ENCODE results near the gene MAPK8IP3.

The MAPK8IP3 gene

GRCh38 chr16:1781254-1781653, 75.3 kb downstream of the MAPK8IP3 start:
- TF ChIP-seq RAD21 (IDR thresholded peaks at IDR 0.05; ENCODE audit: low read depth): no peak

DNA sequence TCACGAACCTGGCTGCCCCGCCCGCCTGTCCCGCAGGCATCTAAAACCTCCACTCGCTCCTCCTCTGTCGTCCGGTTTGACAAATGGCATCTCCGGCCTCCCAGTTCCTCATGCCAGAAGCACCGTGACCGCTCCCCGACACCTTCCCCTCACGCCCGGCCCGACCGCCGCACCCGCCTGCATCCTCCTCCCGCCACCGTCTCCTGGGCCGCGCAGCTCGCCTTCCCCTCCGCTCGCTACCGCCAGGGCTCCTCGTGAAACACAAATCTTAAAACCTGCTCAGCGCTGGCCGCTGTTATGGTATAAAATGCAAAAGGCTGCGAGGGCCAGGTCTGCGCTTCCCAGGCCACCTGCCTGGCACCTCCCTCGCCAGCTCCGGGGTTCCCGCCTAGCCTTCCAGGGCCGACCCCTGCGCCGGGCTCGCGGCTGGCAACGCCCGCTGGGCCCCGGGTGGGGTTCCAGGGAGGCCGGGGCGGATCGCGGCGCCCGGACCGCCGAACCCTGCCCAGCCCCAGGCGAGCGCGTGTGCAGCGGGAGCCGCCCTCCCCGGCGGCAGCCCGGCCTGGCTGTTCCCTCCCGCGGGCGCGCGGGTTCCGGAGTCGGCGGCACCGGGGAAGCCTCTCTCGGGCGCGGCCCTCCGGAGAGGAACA, 75.9 kb downstream of the MAPK8IP3 start:
- TF ChIP-seq CEBPB (IDR thresholded peaks at IDR 0.05) (no peak), ZBTB7A (IDR thresholded peaks at IDR 0.05; ENCODE audit: low read depth) (peak; percentile 30; the same call in 1 of the 2 replicates), TEAD4 (IDR thresholded peaks at IDR 0.05) (0 out of 2 replicates have a peak, but pooled peaks have one; percentile 19), MAX (IDR thresholded peaks at IDR 0.05) (peak; percentile 35)

DNA sequence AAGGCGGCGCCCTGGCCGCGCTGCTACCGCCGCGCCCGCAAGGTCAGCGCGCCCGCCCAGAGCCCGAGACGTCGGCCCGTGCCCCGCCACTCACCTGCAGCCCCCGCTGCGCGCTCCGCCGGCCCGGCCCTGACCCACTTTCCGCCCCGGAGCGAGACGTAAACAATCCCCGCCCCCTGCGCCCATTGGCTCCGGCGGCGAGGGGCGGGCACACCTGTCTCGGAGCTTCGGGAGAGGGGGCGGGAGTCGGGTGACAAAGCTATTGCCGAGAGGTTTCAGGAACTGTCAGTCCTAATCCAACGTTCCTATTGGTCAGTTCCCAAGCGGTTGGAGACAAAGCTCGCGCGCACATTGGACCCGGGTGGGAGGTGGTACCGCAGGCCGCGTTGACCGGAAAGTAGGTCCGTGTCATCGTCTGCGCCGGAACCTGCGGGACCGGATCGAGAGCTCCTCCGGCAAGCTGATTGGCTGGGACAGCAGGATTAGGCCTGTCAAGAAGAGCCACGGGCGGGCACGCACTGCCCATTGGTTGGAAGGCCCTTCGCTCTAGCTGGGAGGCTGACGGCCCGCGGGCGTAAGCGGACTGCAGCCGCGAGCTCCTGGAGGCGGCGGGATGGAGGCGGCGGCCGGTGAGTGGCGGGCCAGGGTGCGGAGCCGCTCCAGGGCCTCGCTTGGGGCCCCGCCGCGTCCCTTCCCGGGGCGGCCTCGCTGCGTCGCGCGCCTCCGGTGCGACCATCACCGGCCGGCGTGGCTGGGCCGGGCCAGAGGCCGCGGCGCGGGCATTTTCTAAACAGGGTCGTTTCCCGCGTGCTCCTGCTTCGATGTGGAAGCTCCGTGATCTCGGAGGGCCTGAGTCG, 76.6 kb downstream of the MAPK8IP3 start, which contains the start of the genes NUBP2 and SPSB3:
TSS of gene NUBP2 (plus strand) at position 553 of the 857 bp plus-strand sequence. CDS start at position 614, 61 bp downstream.
TSS of gene SPSB3 (minus strand) at position 164 of the 857 bp plus-strand sequence. CDS start 1,088 bp downstream, outside the sequence.
- TF ChIP-seq MAX (IDR thresholded peaks at IDR 0.05) (peak; percentile 62), TEAD4 (IDR thresholded peaks at IDR 0.05) (peak; percentile 27; the same call in 1 of the 2 replicates), CREB1 (IDR thresholded peaks at IDR 0.05; ENCODE audit: low read depth) (peak; percentile 95), YY1 (IDR thresholded peaks at IDR 0.05; ENCODE audit: low read depth) (no peak; the same call in 1 of the 2 replicates), CEBPB (IDR thresholded peaks at IDR 0.05) (no peak), REST (IDR thresholded peaks at IDR 0.05; ENCODE audit: low read depth) (no peak), TAF1 (IDR thresholded peaks at IDR 0.05; ENCODE audit: low read depth) (peak; percentile 50; the same call in 1 of the 2 replicates), TCF12 (IDR thresholded peaks at IDR 0.05; ENCODE audit: low read depth) (peak; percentile 37; the same call in 1 of the 2 replicates), FOXM1 (IDR thresholded peaks at IDR 0.05; ENCODE audit: borderline replicate concordance, low read depth) (0 out of 2 replicates have a peak, but pooled peaks have one; percentile 21)
- TF ChIP-seq, protein P1, sequence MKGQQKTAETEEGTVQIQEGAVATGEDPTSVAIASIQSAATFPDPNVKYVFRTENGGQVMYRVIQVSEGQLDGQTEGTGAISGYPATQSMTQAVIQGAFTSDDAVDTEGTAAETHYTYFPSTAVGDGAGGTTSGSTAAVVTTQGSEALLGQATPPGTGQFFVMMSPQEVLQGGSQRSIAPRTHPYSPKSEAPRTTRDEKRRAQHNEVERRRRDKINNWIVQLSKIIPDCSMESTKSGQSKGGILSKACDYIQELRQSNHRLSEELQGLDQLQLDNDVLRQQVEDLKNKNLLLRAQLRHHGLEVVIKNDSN (IDR thresholded peaks at IDR 0.05): no peak; the same call in 1 of the 2 replicates

GRCh38 chr16:1784977-1785845, 79.2 kb downstream of the MAPK8IP3 start:
- TF ChIP-seq, protein P1 (IDR thresholded peaks at IDR 0.05): no peak
- TF ChIP-seq TAF1 (IDR thresholded peaks at IDR 0.05; ENCODE audit: low read depth): no peak
- no peak for TF ChIP-seq EGR1 (IDR thresholded peaks at IDR 0.05)
- TF ChIP-seq REST (IDR thresholded peaks at IDR 0.05; ENCODE audit: low read depth): no peak
- no peak for TF ChIP-seq CREB1 (IDR thresholded peaks at IDR 0.05; ENCODE audit: low read depth)
- TF ChIP-seq YY1 (IDR thresholded peaks at IDR 0.05; ENCODE audit: low read depth): no peak
- TF ChIP-seq FOXM1 (IDR thresholded peaks at IDR 0.05; ENCODE audit: borderline replicate concordance, low read depth): no peak
- no peak for TF ChIP-seq EP300 (IDR thresholded peaks at IDR 0.05; ENCODE audit: borderline replicate concordance)
- TF ChIP-seq TEAD4 (IDR thresholded peaks at IDR 0.05): no peak
- TF ChIP-seq CEBPB (IDR thresholded peaks at IDR 0.05): no peak
- TF ChIP-seq TCF12 (IDR thresholded peaks at IDR 0.05; ENCODE audit: low read depth): no peak
- no peak for TF ChIP-seq MAX (IDR thresholded peaks at IDR 0.05)
- TF ChIP-seq RAD21 (IDR thresholded peaks at IDR 0.05; ENCODE audit: low read depth): no peak
- TF ChIP-seq NFIC (IDR thresholded peaks at IDR 0.05): no peak
- no peak for TF ChIP-seq ZBTB7A (IDR thresholded peaks at IDR 0.05; ENCODE audit: low read depth)

DNA sequence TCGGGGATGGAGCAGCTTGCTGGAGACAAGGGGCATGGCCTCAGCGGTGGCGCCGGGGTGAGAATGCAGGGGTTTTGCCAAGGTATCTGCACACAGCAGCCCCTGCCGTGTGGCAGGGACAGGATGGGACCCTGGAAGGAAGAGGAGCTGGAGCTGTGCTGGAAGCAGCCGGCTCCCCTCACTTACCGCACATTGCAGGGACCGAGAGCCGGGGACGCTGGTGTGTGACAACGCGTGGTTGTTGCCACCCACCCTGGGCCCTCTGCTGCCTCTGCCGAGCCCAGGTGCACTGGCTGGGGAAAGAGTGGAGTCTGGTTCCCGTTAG, 79.8 kb downstream of the MAPK8IP3 start:
- no peak for TF ChIP-seq YY1 (IDR thresholded peaks at IDR 0.05; ENCODE audit: low read depth)
- TF ChIP-seq ZBTB7A (IDR thresholded peaks at IDR 0.05; ENCODE audit: low read depth): no peak
- no peak for TF ChIP-seq TEAD4 (IDR thresholded peaks at IDR 0.05)
- no peak for TF ChIP-seq NFIC (IDR thresholded peaks at IDR 0.05)
- TF ChIP-seq RAD21 (IDR thresholded peaks at IDR 0.05; ENCODE audit: low read depth): no peak
- no peak for TF ChIP-seq MAX (IDR thresholded peaks at IDR 0.05)
- no peak for TF ChIP-seq EGR1 (IDR thresholded peaks at IDR 0.05)
- no peak for TF ChIP-seq FOXM1 (IDR thresholded peaks at IDR 0.05; ENCODE audit: borderline replicate concordance, low read depth)
- TF ChIP-seq EP300 (IDR thresholded peaks at IDR 0.05; ENCODE audit: borderline replicate concordance): no peak
- no peak for TF ChIP-seq CEBPB (IDR thresholded peaks at IDR 0.05)
- TF ChIP-seq, protein P1 (IDR thresholded peaks at IDR 0.05): no peak
- no peak for TF ChIP-seq TAF1 (IDR thresholded peaks at IDR 0.05; ENCODE audit: low read depth)
- no peak for TF ChIP-seq TCF12 (IDR thresholded peaks at IDR 0.05; ENCODE audit: low read depth)
